ENCODE results near the gene CST9. TPM values are rescaled to one million over a fixed set of nuclear protein-coding genes. Genes with fewer than 3 reads are reported as not detected.

CST9 gene
- total and polyA plus RNA-seq, 2 of the 8 experiments (the other 6 are each of a cell fraction or from before 2014, with no cell fraction given): 0.05 to 0.19 TPM

DNA sequence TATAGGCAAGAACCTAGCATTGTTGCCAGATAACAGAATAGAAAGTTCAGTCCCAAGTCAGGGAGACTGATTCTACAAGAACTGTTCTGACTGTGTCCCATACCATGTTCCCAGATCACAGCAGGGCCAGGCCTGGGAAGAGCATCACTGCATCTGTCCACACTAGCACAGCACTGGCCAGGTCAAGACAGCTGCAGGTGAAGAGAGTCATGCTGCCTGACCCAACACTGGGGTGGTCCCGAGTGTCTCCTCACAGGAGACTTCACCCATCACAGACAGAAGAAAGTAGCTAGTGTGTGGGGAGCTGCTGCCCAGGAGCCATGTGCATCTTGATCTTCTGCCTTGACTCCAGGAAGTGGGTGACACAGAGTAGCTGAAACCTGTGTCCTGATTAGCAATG lies 36.1 kb downstream of the CST9 start:
- no peaks in the 10 kb centered on the region; a peak in 1 of 7 replicates for H3K4me1 ChIP-seq (replicated peaks in 1 of 4; ENCODE audit: control insufficient read depth in 3 of 4, insufficient read depth in 4 of 4, low read length in 3 of 4)
- H3K36me3 ChIP-seq (ENCODE audit: control insufficient read depth in 2 of 4, insufficient read depth in 4 of 4, low read length in 3 of 4): no peaks in the 10 kb centered on the region
- no peak overlapping the region for H2AFZ ChIP-seq (ENCODE audit: low read length)
- H2AK5ac ChIP-seq (ENCODE audit: low read depth, low read length): no peak overlapping the region
- H3K4ac ChIP-seq (replicated peaks; ENCODE audit: insufficient read length, low read depth, low read length): no peak overlapping the region
- ChIA-PET CTCF (ENCODE audit: partially characterized antibody) (interaction anchor here (0.6 to 1.9 kb wide), 5 partner anchors 12 to 127 kb away, joined by 3 to 5 read pairs (median 3); no protein-coding TSS in a partner anchor), POLR2A (ENCODE audit: partially characterized antibody) (no interaction called here)
- 100% methylated on average over 1 of the region's 1 CpG; no CpG with 5 or more reads in 1 of the 2 experiments for WGBS, 2 experiments (ENCODE audit: extremely low coverage in 1 of 2, insufficient coverage in 1 of 2, insufficient read length in 1 of 2, insufficient replicate concordance in 2 of 2, low coverage in 1 of 2, low lambda C conversion rate in 2 of 2, missing lambda C conversion rate in 1 of 2)
- H4K5ac ChIP-seq (ENCODE audit: insufficient read length, low read depth, low read length): no peak overlapping the region
- H2BK12ac ChIP-seq (ENCODE audit: low read depth, low read length): no peak overlapping the region
- no peak overlapping the region for H2BK120ac ChIP-seq (replicated peaks; ENCODE audit: low read depth, low read length)
- DNase-seq (ENCODE audit: low read depth in 1 of 2, low spot score in 2 of 2) (no peak), FAIRE-seq (no peak)
- H3K23me2 ChIP-seq (ENCODE audit: low read depth, low read length): no peaks in the 10 kb centered on the region
- H3K79me1 ChIP-seq (ENCODE audit: low read depth, low read length): no peaks in the 10 kb centered on the region
- H4K91ac ChIP-seq (replicated peaks; ENCODE audit: insufficient read length, low read length): no peak overlapping the region
- H3K18ac ChIP-seq (ENCODE audit: extremely low read depth, low read length): no peak overlapping the region
- no peak overlapping the region for H3K4me3 ChIP-seq (ENCODE audit: extremely low read depth in 1 of 4, insufficient read depth in 2 of 4, low read depth in 3 of 4, low read length in 4 of 4)
- H2BK15ac ChIP-seq (ENCODE audit: low read length): no peak overlapping the region
- no peak overlapping the region for H3K27ac ChIP-seq (ENCODE audit: low read depth, low read length)
- no peak overlapping the region for H3K56ac ChIP-seq (replicated peaks; ENCODE audit: insufficient read length, low read depth, low read length)
- no peaks in the 10 kb centered on the region for H3K27me3 ChIP-seq (replicated peaks in 1 of 4; ENCODE audit: control insufficient read depth in 3 of 4, extremely low read depth in 1 of 4, insufficient read depth in 3 of 4, low read length in 3 of 4)
- no peak overlapping the region for H4K8ac ChIP-seq (ENCODE audit: extremely low read depth, insufficient read depth, low read length)
- H3K9me3 ChIP-seq (ENCODE audit: insufficient read depth in 2 of 2, low read depth in 1 of 2, low read length in 1 of 2): no peaks in the 10 kb centered on the region
- no peak overlapping the region for H3K9ac ChIP-seq (replicated peaks in 1 of 4; ENCODE audit: extremely low read depth in 1 of 4, low read depth in 3 of 4, low read length in 3 of 4)
- H2BK5ac ChIP-seq (ENCODE audit: low read depth, low read length): no peak overlapping the region
- H3K14ac ChIP-seq (ENCODE audit: insufficient read length): no peak overlapping the region
- no peak overlapping the region for H3K23ac ChIP-seq (ENCODE audit: insufficient read length)
- no peak overlapping the region for H3K4me2 ChIP-seq (ENCODE audit: insufficient read depth in 1 of 2, low read depth in 2 of 2, low read length in 2 of 2)
- H3K79me2 ChIP-seq (ENCODE audit: control insufficient read depth in 1 of 2, insufficient read depth in 2 of 2, low read length in 2 of 2): no peaks in the 10 kb centered on the region
- no peaks in the 10 kb centered on the region for H4K20me1 ChIP-seq (replicated peaks in 1 of 2; ENCODE audit: control insufficient read depth in 1 of 2, insufficient read depth in 2 of 2, low read length in 2 of 2)
- H2BK20ac ChIP-seq (ENCODE audit: low read length): no peak overlapping the region
- TF ChIP-seq CBX5 (IDR thresholded peaks at IDR 0.05; ENCODE audit: low read depth, low read length) (no peak), EGR1 (IDR thresholded peaks at IDR 0.05; ENCODE audit: borderline replicate concordance, low read depth, low read length) (no peak), ZNF274 (IDR thresholded peaks at IDR 0.05; ENCODE audit: borderline replicate concordance, extremely low read depth, low read length) (no peak), JUND (IDR thresholded peaks at IDR 0.05; ENCODE audit: low read length) (no peak), SIX5 (IDR thresholded peaks at IDR 0.05; ENCODE audit: low read depth, low read length) (no peak), CTBP2 (IDR thresholded peaks at IDR 0.05; ENCODE audit: borderline replicate concordance, insufficient read depth, insufficient read length, low read length) (no peak), RNF2 (IDR thresholded peaks at IDR 0.05; ENCODE audit: borderline replicate concordance, low read depth, low read length, missing control alignments, poor library complexity, severe bottlenecking) (no peak), BACH1 (IDR thresholded peaks at IDR 0.05; ENCODE audit: low read length) (no peak), EP300 (IDR thresholded peaks at IDR 0.05; ENCODE audit: borderline replicate concordance in 1 of 2, low read depth in 2 of 2, low read length in 2 of 2) (no peak), ASH2L (IDR thresholded peaks at IDR 0.05; ENCODE audit: low read length) (no peak), SIN3A (conservative IDR thresholded peaks at IDR 0.05 in 1 of 2, IDR thresholded peaks at IDR 0.05 in 1 of 2; ENCODE audit: low read depth in 1 of 2, low read length in 2 of 2) (no peak)
